GM21576 (cell line): ENCODE data around the gene GRK4.
"Not testable (repeated sequence)": the region's sequence is repeated elsewhere in the genome, so short reads cannot be mapped to it uniquely, and the experiment has no call there.

Experiments used
- ATAC-seq: cut with Tn5 transposase; IDR thresholded peaks from one replicate; pipeline ENCODE4 v1.9.1; 2021; ENCODE audit warnings: mild to moderate bottlenecking, moderate library complexity; ENCODE audit not compliant: unreplicated experiment

The GRK4 gene

DNA sequence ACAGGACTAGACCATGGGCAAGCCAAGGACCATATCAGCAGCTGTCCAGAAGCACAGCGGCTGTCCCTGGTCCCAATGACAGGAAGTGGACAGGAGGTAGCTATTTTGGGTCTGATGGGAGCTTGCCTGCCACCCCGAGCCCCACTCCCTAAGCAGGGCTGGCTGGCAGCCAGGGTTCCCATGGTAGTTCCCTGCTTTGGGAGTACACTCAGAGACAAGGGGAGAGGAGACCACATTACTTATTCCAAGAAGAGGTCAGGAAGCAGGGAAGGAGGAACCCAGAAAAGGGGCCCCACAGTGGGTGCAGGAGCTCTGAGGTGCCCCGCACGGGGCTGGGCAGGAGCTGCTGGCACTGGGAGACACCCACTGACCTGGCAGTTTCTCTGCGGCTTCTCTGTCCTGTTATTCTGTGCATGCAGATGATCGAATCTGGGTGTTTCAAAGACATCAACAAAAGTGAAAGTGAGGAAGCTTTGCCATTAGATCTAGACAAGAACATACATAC, 74.6 kb downstream of the GRK4 start:
- ATAC-seq: no peak

DNA sequence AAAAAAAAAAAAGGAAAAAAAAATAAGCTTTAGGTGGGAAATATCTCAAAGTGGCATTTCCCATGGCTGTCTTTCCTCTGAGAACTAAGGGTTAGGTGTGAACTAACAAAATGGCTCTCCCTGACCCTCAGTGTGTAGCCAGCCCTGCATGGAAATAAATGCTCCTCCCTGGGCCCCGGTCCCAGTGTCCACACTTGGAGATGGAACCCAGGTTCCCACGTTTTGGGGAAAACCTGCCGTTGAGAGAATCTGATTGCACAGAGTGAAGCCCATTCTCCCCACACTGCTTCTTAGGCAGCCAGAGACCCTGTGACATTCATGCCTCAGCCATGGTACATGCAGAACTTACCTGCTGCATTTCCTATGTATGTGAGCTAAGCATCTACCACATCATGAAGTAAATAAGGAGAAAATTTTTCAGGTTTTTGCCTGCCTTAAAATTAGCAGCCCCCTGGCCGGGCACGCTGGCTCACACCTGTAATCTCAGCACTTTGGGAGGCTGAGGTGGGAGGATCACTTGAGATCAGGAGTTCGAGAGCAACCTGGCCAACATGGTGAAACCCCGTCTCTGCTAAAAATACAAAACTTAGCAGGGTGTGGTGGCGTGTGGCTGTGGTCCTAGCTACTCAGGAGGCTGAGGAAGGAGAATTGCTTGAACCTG, 76.5 kb downstream of the GRK4 start:
- ATAC-seq: no peak

DNA sequence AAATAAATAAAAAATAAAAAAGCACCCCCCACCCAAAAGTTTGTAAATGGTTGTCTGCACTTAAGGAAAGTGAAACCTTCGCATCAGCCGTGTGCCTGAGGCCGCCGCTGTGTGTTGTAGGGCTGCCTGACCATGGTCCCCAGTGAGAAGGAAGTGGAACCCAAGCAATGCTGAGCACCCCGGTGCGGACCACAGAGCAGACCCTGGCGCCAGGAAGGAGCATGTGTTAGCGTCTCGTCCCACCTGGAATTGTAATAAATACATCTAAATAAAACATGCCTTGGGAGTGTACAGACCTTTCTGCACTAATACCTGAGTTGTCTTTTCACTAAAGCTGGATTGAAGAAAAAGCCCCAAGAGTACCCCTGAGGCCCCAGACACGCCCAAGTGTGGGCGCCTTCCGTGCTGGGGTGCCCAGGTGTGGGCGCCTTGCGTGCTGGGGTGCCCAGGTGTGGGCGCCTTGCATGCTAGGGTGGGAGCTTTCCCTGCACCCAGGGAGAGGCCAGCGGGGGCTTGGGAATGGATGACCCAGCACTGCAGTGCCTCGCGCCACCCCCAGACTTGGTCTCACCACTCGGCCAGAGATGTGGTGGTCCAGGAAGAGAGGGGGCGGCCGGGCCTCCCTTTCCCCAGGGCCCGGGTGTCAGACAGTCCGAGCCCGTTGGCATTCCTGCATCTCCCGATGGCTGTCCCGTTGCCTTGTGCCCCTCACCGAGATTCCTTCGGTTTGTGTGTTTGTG, 77.3 kb downstream of the GRK4 start:
- peak; percentile 42 for ATAC-seq

DNA sequence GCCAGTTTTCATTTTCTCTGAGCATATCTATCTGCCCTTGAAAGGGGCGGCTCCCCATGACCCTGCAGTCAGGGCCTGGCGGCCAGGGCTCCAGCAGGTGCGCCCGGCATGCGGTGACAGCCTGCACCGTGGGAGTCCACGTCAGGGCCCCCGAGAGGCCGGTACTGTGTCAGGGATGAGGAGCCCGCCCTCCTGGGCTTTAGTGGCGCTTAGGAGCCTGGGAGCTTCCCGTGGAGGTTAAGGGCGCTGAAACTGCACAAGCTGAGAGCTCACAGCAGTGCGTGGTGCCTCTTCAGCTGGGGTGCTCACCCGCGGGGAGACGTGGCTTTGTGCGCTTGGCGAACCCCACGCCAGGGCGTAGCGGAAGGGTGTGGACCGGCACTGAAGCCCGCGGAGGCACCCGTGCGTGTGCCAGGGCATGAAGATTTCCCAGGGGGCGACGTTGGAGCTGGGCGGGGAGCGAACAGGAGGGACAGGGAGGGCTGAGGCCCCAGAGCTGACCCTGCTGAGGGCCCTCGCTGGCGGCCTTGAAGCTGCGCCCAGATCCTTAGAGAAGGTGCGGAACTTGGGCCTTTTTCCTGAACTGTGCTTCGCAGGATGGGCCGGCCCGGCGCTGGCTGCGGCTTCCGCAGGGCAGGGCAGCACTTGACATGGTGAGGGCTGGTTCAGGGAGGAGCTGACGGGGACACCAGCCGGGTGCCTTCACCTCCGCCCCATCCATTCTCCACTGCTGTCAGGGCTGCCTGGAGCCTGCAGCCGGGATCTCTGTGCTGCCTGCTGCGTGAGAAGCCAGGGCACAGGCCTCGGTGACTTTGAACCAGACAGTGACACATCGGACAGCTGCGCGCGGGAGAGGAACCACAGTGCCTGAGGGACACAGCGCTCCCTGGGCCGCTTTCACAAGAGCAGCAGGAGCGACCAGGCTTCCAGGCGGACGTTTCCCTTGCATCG, 78.1 kb downstream of the GRK4 start:
- no peak for ATAC-seq

DNA sequence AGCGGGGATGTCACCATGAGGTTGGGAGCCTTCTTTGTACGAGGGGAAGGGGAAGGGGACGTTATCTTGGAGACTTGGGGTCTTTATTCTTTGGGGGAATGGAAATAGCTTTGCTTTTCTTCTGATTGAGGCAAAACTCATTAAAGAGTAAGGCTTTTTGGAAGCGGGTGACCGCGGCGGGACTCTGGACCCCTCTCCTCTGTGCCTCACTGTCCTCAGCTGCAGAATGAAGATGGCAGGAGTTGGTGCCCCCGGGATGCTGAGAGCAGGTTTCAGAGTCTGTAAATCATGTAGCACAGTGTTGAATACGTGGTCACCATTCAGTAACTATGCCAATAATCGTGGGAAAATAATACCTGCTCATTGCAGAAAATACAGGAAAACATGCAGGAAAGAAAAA, 78.9 kb downstream of the GRK4 start:
- ATAC-seq: no peak

DNA sequence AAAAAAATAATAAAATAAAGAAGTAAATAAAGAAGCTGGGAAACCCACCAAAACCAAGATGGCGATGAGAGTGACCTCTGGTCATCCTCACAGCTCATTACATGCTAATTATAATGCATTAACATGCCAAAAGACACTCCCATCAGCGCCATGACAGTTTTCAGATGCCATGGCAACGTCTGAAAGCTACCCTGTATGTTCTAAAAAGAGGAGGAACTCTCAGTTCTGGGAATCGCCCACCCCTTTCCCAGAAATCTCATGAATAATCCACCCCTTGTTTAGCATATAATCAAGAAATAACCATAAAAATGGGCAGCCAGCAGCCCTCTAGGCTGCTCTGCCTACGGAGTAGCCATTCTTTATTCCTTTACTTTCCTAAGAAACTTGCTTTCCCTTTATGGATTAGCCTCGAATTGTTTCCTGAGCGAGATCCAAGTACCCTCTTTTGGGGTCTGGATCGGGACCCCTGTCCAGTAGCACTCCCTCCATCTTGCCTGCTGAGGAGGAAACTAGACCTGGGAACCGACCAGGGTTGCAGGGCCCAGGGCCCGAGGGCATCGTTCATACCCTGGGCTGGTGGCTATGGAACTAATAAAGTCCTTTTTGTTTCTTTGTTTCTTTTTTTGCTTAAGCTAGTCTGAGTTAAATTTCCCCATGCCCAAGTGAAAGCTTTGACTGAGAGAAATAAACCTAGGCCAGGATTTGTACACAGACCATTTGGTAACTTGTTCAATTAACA, 80.1 kb downstream of the GRK4 start:
- no peak for ATAC-seq

DNA sequence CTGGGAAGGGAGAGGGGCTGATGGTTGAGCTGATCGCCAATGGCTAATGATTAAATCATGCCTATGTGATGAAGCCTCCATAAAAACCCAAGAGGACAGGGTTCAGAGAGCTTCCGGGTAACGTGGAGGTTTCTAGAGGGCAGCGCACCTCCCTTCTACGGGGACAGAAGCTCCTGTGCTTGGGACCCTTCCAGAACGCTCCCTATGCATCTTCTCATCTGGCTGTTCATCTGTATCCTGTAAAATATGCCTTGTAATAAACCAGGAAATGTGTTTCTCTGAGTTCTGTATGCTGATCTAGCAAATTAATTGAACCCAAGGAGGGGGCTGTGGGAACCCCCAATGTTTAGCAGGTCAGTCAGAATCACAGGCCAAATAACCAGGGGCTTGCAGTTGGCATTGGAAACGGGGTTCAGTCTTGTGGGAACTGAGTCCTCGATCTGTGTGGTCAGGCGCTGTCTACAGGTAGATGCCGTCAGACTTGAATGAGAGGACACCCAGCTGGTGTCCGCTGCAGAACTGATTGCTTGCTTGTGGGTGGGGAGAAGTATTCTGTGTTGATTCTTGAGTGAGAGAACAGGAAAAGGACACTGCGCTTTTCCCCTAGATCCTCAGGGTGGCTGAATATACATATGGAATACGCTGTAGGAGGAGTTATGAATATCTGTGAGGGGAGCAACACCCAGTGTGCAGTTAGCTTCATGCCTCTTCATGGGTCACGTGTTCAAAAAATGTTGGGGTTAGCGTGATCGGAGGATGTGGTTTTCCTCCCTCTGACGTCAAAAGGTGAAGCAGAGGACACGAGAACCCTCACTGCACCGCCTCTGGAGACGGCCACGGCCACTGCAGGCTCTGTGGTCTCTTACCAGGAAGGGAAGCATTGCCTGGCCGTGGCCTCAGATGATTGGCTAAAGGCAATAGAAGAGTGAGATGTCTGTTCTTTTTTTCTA, 81.8 kb downstream of the GRK4 start:
- no peak for ATAC-seq

DNA sequence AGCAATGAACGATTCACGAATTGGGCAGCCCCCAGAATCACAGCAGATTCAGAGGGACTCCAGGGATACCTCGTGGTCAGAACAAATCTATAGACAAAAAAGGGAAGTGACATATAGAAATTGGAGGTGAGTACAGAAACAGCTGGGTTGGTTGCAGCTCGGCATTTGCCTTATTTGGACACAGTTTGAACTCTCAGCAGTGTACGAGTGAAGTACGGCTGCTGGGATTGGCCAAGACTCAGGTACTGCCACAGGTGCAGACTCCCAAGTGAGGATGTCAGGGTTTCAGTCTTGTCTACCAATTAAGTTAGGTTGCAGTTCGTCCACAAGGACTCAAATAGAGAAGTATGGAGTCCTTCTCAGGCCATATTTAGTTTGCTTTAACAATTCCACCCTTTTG, 82.8 kb downstream of the GRK4 start:
- ATAC-seq: no peak

DNA sequence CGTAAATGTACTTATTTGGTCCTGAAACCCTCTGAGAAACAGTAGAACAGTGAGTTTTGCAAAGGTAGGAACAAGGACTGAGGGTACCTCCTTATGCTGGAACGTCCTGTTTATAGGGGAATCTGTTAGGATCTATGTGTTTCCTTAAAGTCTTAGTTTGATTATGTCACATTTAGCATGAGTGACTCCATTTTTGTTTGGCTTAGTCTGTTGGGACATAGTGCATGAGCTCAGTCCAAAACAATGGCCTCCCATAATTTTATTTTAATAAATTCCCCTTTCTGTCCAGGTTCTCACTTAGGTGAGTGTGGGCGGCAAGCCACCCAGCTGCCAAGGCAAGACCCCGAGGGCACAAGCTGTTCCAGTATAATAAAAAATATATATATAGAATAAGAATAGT, 83.3 kb downstream of the GRK4 start:
- ATAC-seq: no peak

DNA sequence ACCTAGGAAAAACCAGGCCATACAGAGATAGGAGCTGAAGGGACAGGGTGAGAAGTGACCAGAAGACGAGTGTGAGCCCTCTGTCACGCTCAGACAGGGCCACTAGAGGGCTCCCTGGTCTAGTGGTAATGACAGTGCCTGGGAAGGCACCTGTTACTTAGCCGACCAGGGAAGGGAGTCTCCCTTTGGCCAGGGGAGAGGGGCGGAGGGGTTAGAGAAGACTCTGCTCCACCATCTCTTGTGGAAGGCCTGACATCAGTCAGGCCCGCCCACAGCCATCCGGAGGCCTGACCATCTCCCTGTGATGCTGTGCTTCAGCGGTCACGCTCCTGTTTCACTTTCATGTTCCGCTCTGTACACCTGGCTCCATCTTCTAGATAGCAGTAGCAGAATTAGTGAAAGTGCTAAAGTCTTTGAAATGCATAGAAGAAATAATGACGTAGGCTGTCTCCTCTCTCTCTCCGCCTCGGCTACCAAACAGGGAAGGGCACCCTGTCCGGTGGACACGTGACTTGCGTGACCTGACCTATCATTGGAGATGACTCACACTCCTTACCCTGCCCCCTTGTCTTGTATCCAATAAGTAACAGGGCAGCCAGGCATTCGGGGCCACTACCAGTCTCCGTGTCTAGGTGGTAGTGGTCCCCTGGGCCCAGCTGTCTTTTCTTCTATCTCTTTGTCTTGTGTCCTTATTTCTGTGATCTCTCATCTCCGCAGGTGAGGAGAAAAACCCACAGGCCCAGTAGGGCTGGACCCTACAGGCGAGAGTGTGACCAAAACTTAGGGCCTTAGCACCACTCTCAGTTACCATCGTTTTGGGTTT, 84.3 kb downstream of the GRK4 start:
- ATAC-seq: peak; percentile 88

DNA sequence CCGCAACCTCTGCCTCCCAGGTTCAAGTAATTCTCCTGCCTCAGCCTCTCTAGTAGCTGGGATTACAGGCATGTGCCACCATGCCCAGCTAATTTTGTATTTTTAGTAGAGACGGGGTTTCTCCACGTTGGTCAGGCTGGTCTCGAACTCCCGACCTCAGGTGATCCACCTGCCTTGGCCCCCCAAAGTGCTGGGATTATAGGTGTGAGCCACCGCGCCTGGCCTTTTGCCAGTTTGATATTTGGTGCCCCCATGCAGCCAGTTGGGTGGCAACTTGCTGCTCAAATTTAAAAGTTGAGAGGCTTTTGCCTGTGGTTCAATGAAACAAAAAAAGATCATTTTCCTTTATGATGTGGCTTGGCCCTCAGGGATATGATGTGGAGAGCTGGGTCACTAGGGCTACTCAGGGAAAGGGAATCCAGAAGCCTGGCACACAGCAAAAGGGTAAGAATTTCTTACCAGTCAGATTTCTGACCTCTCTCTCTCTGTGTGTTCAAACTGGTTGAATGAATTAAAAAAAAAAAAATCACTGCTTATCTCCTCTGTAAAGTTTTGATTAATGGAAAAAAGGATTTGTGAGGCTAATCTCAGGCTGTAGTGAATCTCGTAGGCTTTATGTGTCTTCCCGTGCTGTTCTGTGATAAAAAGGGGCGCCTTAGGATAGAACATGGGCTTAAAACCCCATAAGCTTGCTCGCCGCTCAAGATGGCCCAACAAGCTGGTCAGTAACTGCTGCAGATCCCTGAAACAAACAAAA, 87.9 kb downstream of the GRK4 start:
- ATAC-seq: not testable (repeated sequence)

DNA sequence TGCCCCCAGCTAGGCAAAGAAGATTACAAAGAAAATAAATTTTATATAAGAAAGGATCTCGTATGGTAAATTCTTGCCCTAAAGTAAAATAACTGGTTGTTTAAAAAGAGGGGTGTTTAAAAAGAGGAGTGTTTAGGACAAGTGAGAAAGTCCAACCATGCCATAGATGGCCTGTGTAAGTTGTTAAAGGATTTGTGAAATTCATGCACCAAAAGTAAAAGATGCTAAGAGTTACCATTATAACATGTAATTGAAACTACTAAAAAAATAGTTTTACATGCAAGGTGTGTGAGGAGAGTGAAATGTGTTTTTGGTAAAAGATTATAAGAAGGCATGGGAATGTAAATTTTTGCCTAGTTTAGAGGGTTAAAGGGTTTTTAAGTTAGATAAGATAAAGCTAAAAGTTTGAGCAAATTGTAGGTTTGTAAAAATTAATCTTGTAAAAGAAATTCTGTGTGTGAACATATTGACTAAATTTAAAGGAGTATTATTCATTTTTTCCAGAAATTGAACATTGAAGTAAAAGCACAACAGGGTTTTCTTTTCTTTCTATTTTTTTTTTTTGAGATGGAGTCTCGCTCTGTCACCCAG, 90.9 kb downstream of the GRK4 start:
- no peak for ATAC-seq

DNA sequence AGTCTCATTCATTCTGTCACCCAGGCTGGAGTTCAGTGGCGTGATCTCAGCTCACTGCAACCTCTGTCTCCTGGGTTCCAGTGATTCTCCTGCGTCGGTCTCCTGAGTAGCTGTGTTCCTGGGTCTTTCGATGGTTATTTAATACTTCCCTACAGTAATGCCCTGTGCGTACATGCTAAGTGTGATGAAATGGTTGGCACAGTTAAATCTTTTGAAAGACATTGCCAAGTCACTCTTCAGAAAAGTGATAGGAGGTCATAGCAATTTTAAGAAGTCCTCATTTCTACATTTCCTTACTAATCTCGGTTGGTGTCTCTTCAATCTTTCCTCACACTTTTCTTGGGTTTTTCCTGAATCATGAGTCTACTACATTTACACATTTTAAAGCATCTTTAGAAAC, 96.6 kb downstream of the GRK4 start:
- no peak for ATAC-seq

DNA sequence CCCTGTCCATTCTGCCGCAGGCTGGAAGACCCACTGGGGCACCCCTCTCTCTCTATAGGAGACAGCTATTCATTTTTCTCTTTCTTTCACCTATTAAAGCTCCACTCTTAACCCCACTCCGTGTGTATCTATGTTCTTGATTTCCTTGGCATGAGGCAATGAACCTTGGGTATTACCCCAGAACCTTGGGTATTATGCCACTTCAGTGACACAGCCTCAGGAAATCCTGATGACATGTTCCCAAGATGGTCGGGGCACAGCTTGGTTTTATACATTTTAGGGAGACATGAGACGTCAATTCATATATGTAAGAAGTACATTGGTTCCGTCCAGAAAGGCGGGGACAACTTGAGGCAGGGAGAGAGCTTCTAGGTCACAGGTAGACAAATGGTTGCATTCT, 97.6 kb downstream of the GRK4 start:
- no peak for ATAC-seq

DNA sequence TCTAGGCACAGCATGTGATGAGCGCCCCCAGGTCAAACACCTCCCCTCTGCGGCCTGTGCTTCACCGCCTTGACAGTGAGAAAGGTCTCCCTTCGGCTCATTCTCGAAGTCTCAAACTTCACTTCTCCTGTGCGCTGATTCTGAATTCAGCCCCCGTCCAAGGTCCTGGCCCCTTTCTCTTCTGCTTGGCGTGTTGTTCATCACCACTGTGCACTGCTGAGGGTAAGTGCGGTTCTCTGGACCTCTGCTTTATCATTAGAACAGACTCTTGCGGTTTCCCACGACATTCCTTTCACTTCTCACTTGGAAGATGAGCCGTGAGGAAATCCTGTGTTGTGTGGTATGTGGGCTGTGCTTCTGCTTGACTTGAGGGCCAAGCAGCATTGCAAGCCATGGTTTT, 99.1 kb downstream of the GRK4 start:
- ATAC-seq: no peak

DNA sequence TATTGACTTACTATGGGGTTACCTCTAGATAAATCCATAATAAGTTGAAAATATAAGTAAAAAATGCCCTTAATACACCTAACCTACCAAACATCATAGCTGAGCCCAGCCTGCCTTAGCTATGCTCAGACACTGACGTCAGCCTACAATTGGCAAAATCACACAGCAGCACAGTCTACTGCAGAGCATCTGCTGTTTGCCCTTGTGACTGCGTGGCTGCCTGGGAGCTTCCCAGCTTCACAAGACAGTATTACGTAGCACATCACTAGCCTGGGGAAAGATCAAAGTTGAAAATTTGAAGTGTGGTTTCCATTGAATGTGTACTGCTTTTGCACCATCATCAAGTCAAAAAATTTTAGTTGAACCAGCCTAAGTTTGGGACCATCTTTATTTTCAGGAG, 102.2 kb downstream of the GRK4 start:
- ATAC-seq: no peak

DNA sequence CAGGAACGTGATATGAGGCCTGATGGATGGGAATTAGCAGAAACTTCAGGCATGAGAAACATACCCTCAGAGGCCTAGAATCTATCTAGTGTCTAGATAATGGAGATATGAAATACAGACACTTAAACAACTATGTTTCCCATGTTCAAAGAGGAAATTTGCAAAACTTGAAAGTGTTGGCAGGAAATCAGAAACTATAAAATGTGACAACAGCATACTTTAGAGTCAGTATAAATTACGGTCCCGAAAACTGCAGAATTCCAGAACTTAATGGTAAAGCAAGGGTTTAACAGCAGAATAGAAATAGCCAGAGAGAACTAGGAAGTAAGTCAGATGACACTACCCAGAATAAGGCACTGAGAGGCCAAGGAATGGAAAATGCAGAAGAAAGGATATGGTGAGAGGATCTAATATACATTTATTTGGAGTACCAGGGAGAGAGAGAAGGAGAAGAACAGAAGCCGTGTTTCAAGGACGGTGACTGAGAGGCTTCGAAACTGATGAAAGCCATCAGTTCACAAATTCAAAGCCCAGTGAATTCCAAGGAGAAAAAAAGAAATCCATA, 103.5 kb downstream of the GRK4 start:
- no peak for ATAC-seq
